K562 treated with DMSO at 1 percent for 24 hours (cell line): Measurements from ENCODE around the gene SYCN. TPM values are rescaled to one million over a fixed set of nuclear protein-coding genes. Genes with fewer than 3 reads are reported as not detected.

ENCODE experiments used
- total RNA-seq: library from RNA; unstranded; fragments of 300-600 nt; gene quantifications from 2 replicates; pipeline ENCODE4 v1.2.3, GENCODE V29; 2022; ENCODE audit warnings: low read depth; ENCODE audit not compliant: insufficient read depth

The SYCN gene, protein sequence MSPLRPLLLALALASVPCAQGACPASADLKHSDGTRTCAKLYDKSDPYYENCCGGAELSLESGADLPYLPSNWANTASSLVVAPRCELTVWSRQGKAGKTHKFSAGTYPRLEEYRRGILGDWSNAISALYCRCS
- not detected in 2 replicates for total RNA-seq

DNA sequence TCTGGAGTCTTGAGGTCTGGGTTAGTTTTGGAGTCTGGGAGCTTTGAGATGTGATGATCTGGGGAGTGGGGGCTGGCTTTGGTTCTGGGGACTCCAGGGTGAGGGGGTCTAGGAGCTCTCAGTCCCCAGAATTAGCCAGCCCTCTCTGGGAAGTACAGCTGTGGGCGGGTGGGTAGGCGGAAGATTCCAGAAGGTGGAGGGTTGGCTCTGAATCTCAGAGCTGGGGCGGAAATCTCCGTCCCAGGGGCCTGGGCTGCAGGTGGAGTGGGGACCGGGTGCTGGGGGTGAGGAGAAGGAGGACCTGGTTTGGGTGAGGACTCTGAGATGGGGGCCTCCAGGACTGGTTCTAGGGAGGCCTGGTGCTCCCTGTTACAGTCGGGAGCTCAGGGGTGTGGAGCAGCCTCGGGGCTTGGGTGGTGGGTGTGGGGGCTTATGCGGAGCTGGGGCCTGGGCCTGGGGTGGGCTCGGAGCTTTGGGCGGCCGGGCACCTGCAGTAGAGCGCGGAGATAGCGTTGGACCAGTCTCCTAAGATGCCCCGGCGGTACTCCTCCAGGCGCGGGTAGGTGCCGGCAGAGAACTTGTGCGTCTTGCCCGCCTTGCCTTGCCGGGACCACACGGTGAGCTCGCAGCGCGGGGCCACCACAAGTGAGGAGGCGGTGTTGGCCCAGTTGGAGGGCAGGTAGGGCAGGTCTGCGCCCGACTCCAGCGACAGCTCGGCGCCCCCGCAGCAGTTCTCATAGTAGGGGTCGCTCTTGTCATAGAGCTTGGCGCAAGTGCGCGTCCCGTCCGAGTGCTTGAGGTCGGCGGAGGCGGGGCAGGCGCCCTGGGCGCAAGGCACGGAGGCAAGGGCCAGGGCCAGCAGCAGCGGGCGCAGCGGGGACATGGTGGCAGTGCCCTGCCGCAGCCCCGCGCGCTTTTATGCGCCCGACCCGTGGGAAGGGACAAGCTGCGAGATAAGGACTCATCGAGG is at the start of gene SYCN:
TSS of gene SYCN (minus strand) at position 892 of the 970 bp plus-strand sequence. CDS start at position 883, 9 bp downstream.

DNA sequence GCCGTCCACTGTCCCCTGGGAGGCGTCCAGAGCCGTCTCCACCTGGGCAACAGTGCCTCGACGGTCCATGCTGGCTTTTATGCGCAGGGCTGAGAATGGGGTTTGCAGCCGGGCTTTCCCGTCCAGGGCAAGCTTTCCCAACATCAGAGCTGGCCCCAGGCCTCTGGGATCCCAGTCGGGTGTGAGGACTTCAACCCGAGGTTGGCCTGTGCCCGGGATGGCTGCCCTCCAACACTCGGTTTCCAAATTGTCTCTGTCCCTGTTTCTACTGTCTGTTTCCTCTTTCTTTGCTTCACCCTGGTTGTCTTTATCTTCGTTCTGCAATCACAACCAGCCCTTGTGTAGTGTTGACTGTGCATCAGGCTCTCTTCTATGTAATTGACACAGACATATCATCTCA is 44.7 kb upstream of the SYCN start, which contains the start of gene IFNL4:
TSS of gene IFNL4 (minus strand) at position 51 of the 400 bp plus-strand sequence.

DNA sequence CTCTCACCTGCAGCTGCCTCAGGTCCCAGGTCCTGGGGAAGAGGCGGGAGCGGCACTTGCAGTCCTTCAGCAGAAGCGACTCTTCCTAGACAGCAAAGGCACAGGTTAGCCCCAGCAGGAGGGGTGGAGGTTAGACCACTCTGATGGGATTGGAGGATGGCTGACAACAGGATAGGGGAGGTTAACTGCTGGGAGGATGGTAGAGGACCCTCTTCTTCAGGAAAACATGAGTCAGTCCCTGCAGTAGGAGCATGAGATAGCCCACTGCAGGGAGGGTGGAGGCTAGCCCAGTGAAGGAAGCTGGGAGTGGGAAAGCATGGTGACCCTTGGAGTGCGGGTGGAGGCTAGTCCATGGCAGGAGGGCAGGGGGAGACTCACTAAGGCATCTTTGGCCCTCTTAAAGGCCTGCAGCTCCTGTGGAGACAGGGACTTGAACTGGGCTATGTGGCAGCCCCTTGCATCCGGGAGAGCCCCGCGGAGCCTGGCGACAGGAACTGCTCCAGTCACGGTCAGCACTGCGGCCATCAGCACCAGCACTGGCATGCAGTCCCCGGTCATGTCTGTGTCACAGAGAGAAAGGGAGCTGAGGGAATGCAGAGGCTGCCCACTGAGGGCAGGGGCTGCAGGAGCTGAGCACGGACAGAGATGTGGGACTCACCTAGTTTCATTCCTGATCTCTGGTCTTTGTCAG is 40.5 kb upstream of the SYCN start, which contains the start of gene IFNL3:
TSS of gene IFNL3 (minus strand) at position 597 of the 691 bp plus-strand sequence. CDS start at position 558, 39 bp downstream.

DNA sequence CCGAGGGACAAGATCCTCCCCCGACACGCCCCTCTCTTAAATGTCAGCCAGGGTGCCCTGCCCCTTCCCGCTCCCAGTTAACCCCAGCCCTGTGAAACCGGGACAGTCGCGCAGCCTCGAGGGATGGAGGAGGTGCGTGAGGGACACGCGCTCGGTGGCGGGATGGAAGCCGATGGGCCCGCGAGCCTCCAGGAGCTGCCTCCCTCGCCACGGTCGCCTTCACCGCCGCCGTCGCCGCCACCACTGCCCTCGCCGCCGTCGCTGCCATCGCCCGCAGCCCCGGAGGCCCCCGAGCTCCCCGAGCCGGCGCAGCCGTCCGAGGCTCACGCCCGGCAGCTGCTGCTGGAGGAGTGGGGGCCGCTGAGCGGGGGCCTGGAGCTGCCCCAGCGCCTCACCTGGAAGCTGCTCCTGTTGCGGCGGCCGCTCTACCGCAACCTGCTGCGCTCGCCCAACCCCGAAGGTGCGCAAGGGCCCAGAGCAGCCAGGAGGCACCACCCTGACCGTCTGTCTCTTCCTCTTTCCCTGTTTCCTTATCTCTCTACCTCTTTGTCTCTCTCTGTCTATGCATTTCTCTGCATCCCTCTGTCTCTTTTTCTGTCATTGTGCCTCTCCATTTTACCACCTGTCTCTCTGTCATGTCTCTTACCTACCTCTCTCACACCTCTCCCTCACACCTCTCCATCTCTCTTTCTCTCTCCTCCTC is 7.1 kb downstream of the SYCN start, which contains the start of gene NCCRP1:
TSS of gene NCCRP1 (plus strand) at position 105 of the 703 bp plus-strand sequence. CDS start at position 124, 19 bp downstream.

Other genes with a start within 250 kb of the SYCN start
- gene FBXO17, start 228.5 kb downstream of the SYCN start, total RNA-seq, result 34.1 and 34.9 TPM in 2 replicates
- 7.4 and 8.0 TPM in 2 replicates for gene FBXO27, start 171.7 kb downstream of the SYCN start, total RNA-seq
- not detected in 2 replicates for gene ACP7, start 119.9 kb downstream of the SYCN start, total RNA-seq
- 48.0 and 51.2 TPM in 2 replicates for gene PAK4, start 78.5 kb downstream of the SYCN start, total RNA-seq
- not detected in 2 replicates for gene NCCRP1, start 7.3 kb downstream of the SYCN start, total RNA-seq
- gene IFNL3, start 40.7 kb upstream of the SYCN start, total RNA-seq, result not detected in 2 replicates
- not detected in 2 replicates for gene IFNL4, start 44.6 kb upstream of the SYCN start, total RNA-seq
- gene IFNL2, start 64.1 kb upstream of the SYCN start, total RNA-seq, result not detected in 2 replicates
- not detected in 2 replicates for gene IFNL1, start 92.1 kb upstream of the SYCN start, total RNA-seq
- 10.9 TPM in 2 replicates for gene LRFN1, start 116.6 kb upstream of the SYCN start, total RNA-seq
- 81.4 and 85.9 TPM in 2 replicates for gene GMFG, start 131.8 kb upstream of the SYCN start, total RNA-seq
- gene SAMD4B, start 138.2 kb upstream of the SYCN start, total RNA-seq, result 170 and 208 TPM in 2 replicates
- gene PAF1, start 186.8 kb upstream of the SYCN start, total RNA-seq, result 50.1 and 61.0 TPM in 2 replicates
- gene MED29, start 187.1 kb upstream of the SYCN start, total RNA-seq, result 36.0 and 37.6 TPM in 2 replicates
- gene ZFP36, start 202.6 kb upstream of the SYCN start, total RNA-seq, result 27.8 and 28.8 TPM in 2 replicates
- gene PLEKHG2, start 208.4 kb upstream of the SYCN start, total RNA-seq, result 10.1 and 12.5 TPM in 2 replicates
- gene RPS16, start 231.7 kb upstream of the SYCN start, total RNA-seq, result 10,023 and 10,404 TPM in 2 replicates
- gene SUPT5H, start 241.3 kb upstream of the SYCN start, total RNA-seq, result 124 and 137 TPM in 2 replicates